IMR-90 (cell line): ENCODE data around the gene INPP4A. TPM values are rescaled to one million over a fixed set of nuclear protein-coding genes. Genes with fewer than 3 reads are reported as not detected.
A peak's percentile ranks its signal among the peaks of the same experiment; 100 is the strongest.

Experiments used
- ATAC-seq: fragments of 200-7000 bp; cut with Tn5 transposase; 2 replicates; pipeline ENCODE4 v1.9.1; 2020; ENCODE audit warnings: low read depth, mild to moderate bottlenecking, moderate library complexity
- BruUV-seq: library from RNA; stranded (reverse); fragments of 400-500 nt; replicated peaks from 2 replicates; lab custom pipeline; 2021; lab: Mats Ljungman, UMichigan
- CTCF ChIA-PET: fragments of 300-600 bp; formaldehyde crosslinking; extraction: SDS; loops from one replicate; lab custom pipeline; 2021; ENCODE audit warnings: antibody characterized with exemption; lab: Yijun Ruan, JAX
- POLR2A ChIA-PET: fragments of 300-600 bp; sonication (Branson Sonifier 250); formaldehyde crosslinking; loops from one replicate; lab custom pipeline; 2022; ENCODE audit warnings: antibody characterized with exemption; ENCODE audit not compliant: unreplicated experiment; lab: Charles Lee
- DNase-seq: peaks from one replicate; pipeline ENCODE4 v3.0.0; 2013
- H2AFZ ChIP-seq: replicated peaks from 2 replicates; pipeline ENCODE3; 2013; ENCODE audit warnings: low read length, mild to moderate bottlenecking; ENCODE audit not compliant: poor library complexity
- H2AK5ac ChIP-seq: 2 replicates; pipeline ENCODE4 v1.6.1; 2013; ENCODE audit warnings: low read depth, low read length, inconsistent platforms
- H2AK9ac ChIP-seq: replicated peaks from 2 replicates; pipeline ENCODE3; 2013; ENCODE audit warnings: mild to moderate bottlenecking, low read depth, low read length, moderate library complexity; ENCODE audit not compliant: poor library complexity
- H2BK120ac ChIP-seq: 2 replicates; pipeline ENCODE4 v1.6.1; 2013; ENCODE audit warnings: low read depth, low read length, inconsistent platforms
- H2BK15ac ChIP-seq: 3 replicates; pipeline ENCODE4 v1.6.1; 2013; ENCODE audit warnings: low read depth, low read length, inconsistent platforms
- H2BK20ac ChIP-seq: 2 replicates; pipeline ENCODE4 v1.6.1; 2013; ENCODE audit warnings: low read depth, mild to moderate bottlenecking, inconsistent platforms, low read length, moderate library complexity
- H2BK5ac ChIP-seq: 2 replicates; pipeline ENCODE4 v1.6.1; 2013; ENCODE audit warnings: mild to moderate bottlenecking, low read depth, low read length, inconsistent platforms; ENCODE audit not compliant: poor library complexity, severe bottlenecking
- H3K14ac ChIP-seq: replicated peaks from 2 replicates; pipeline ENCODE4 v1.6.1; 2013; ENCODE audit warnings: low read depth, low read length, inconsistent platforms
- H3K18ac ChIP-seq: 2 replicates; pipeline ENCODE4 v1.6.1; 2013; ENCODE audit warnings: low read depth, low read length, control low read depth
- H3K23ac ChIP-seq: 2 replicates; pipeline ENCODE4 v1.6.1; 2013; ENCODE audit warnings: low read depth, low read length, inconsistent platforms
- H3K27ac ChIP-seq: 2 replicates; pipeline ENCODE4 v1.5.1; 2013; ENCODE audit warnings: mild to moderate bottlenecking, control low read depth, low read length; ENCODE audit not compliant: insufficient read depth
- H3K27me3 ChIP-seq: 2 replicates; pipeline ENCODE4 v1.6.1; 2013; ENCODE audit warnings: low read length; ENCODE audit not compliant: control insufficient read depth, insufficient read depth
- H3K36me3 ChIP-seq: 2 replicates; pipeline ENCODE4 v1.6.1; 2013; ENCODE audit warnings: low read length, mixed read lengths; ENCODE audit not compliant: control insufficient read depth, insufficient read depth
- H3K4ac ChIP-seq: 2 replicates; pipeline ENCODE4 v1.6.1; 2013; ENCODE audit warnings: low read depth, low read length, inconsistent platforms
- H3K4me1 ChIP-seq: 2 replicates; pipeline ENCODE4 v1.6.1; 2013; ENCODE audit warnings: low read length, mixed read lengths; ENCODE audit not compliant: control insufficient read depth, insufficient read depth
- H3K4me2 ChIP-seq: 2 replicates; pipeline ENCODE4 v1.6.1; 2013; ENCODE audit warnings: low read depth, mild to moderate bottlenecking, control low read depth, low read length, moderate library complexity
- H3K4me3 ChIP-seq: 2 replicates; pipeline ENCODE4 v1.5.1; 2013; ENCODE audit warnings: low read depth, mild to moderate bottlenecking, control low read depth, low read length, moderate library complexity; ENCODE audit not compliant: insufficient read depth
- H3K56ac ChIP-seq: 2 replicates; pipeline ENCODE4 v1.6.1; 2013; ENCODE audit warnings: low read length, inconsistent platforms; ENCODE audit not compliant: insufficient read depth; ENCODE audit errors: extremely low read depth
- H3K79me1 ChIP-seq, 2 experiments: 2 replicates each; pipeline ENCODE4 v1.6.1; 2013; ENCODE audit warnings: low read length in 2 of 2, inconsistent platforms in 1 of 2, low read depth in 1 of 2
- H3K9ac ChIP-seq: 2 replicates; pipeline ENCODE4 v1.6.1; 2013; ENCODE audit warnings: low read depth, low read length, control low read depth
- H3K9me1 ChIP-seq: 2 replicates; pipeline ENCODE4 v1.6.1; 2013; ENCODE audit warnings: low read length, inconsistent platforms; ENCODE audit not compliant: insufficient read depth
- H3K9me3 ChIP-seq: 2 replicates; pipeline ENCODE4 v1.6.1; 2013; ENCODE audit warnings: low read length; ENCODE audit not compliant: control insufficient read depth, insufficient read depth
- H4K20me1 ChIP-seq: 2 replicates; pipeline ENCODE4 v1.6.1; 2013; ENCODE audit warnings: low read length, inconsistent platforms; ENCODE audit not compliant: insufficient read depth
- H4K5ac ChIP-seq: 2 replicates; pipeline ENCODE4 v1.6.1; 2013; ENCODE audit warnings: mild to moderate bottlenecking, low read depth, low read length, control low read depth
- H4K8ac ChIP-seq, 2 experiments: 2 replicates each; pipeline ENCODE4 v1.6.1; 2013; ENCODE audit warnings: low read depth in 2 of 2, low read length in 2 of 2, control low read depth in 1 of 2, inconsistent platforms in 1 of 2
- H4K91ac ChIP-seq: 2 replicates; pipeline ENCODE4 v1.6.1; 2013; ENCODE audit warnings: low read depth, low read length, inconsistent platforms; ENCODE audit not compliant: insufficient read depth
- CEBPB ChIP-seq: IDR thresholded peaks from 2 replicates; pipeline ENCODE4 v1.6.1; 2012; ENCODE audit warnings: low read depth, low read length, improper control_type of control experiment
- MAZ ChIP-seq: IDR thresholded peaks from 2 replicates; pipeline ENCODE4 v1.6.1; 2012; ENCODE audit warnings: low read depth, mild to moderate bottlenecking, low read length, improper control_type of control experiment, moderate library complexity, borderline replicate concordance
- MXI1 ChIP-seq: IDR thresholded peaks from 2 replicates; pipeline ENCODE4 v1.6.1; 2012; ENCODE audit warnings: low read depth, mild to moderate bottlenecking, low read length, moderate library complexity, borderline replicate concordance
- SMC3 ChIP-seq: fragments of 150-350 bp; IDR thresholded peaks from 2 replicates; pipeline ENCODE4 v1.6.1; 2016; ENCODE audit warnings: low read depth, mild to moderate bottlenecking, antibody characterized with exemption, low read length, moderate library complexity
- WGBS, 2 experiments: methylation state at CpG; one replicate each; pipeline versions ENCODE4 v1.1.5 to v1.1.7; 2013; ENCODE audit warnings: missing lambda C conversion rate in 2 of 2; ENCODE audit not compliant: insufficient read length in 1 of 2; ENCODE audit errors: extremely low coverage in 2 of 2; 5-methylcytosine and 5-hydroxymethylcytosine counted together
- dilution Hi-C: fragments of 300-500 bp; cut with HindIII; formaldehyde crosslinking; loops from one replicate; pipeline ENCODE4 v1.14.3; 2018; ENCODE audit warnings: low sequenced_read_pairs; ENCODE audit not compliant: unreplicated experiment
- in situ Hi-C: fragments of 300-500 bp; cut with MboI; formaldehyde crosslinking; loops from 3 replicates; pipeline ENCODE4 v1.14.3; 2019; ENCODE audit warnings: low sequenced_read_pairs, inconsistent platforms, mixed read lengths
- intact Hi-C: fragments of 100-400 bp; cut with micrococcal nuclease; formaldehyde crosslinking; loops from 2 replicates; pipeline ENCODE4 v1.10.0; 2022
- polyA plus RNA-seq, 3 experiments: library from polyadenylated mRNA; depleted of rRNA; stranded (reverse); fragments of >200 nt; gene quantifications; 2 replicates each; pipeline ENCODE4 v1.2.3, GENCODE V29; 2012; ENCODE audit warnings: low replicate concordance in 1 of 3
- total RNA-seq: library from RNA; depleted of rRNA; stranded (reverse); fragments of >200 nt; gene quantifications from 2 replicates; pipeline ENCODE4 v1.2.3, GENCODE V29; 2012

The INPP4A gene
- total and polyA plus RNA-seq, 2 of the 4 experiments (the other 2 are of a cell fraction): 14.5 to 27.1 TPM

DNA sequence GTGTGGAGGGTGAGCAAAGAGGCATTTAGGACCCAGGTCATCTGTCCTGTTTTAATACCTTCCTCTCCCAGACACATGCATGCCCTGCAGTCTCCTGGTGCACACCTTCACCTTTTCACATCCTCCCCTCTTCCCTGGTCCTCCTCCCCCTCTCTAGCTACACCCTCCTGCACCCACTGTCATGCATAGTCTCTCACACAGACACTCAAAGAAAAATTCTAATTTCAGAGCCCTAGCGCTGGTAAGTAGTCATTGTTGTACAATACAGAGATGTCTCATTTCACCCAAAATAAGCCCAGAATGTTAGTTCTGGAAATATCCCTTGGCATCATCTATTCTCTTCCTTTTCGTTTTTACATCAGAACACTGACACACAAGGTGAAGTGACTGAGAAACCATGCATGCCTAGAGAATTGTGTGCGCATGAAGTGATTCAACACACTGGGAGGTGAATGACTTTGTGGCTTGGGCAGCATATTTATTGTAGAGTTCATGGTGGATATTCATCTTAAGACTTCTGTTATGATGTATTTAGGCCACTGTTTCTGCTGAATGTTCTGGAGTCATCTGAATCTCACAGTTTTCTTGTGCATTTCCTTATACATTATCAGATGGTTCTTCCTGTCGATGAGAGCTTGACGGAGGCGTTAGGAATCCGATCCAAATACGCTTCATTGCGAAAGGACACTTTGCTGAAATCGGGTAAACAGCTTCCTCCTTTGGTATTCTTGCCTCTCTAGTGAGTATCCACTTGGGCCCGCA lies 93.8 kb downstream of the INPP4A start:
- POLR2A ChIA-PET: no interaction called here
- DNase-seq: peak; percentile 80
- 95% methylated on average over 7 of the region's 11 CpGs; no CpG with 5 or more reads in 1 of the 2 experiments for WGBS, 2 experiments

More for the DNA sequence above, 93.8 kb downstream of the INPP4A start:
- Histone ChIP-seq H3K14ac (no peak overlapping the region), H3K4ac (no peak overlapping the region), H3K23ac (no peak overlapping the region), H3K9me1 (peaks cover 9% of the 10 kb centered on the region; the same call in 1 of the 2 replicates), H2BK120ac (no peak overlapping the region), H3K18ac (no peak overlapping the region), H2AFZ (no peak overlapping the region), H4K8ac (no peak overlapping the region), H2BK20ac (no peak overlapping the region), H3K4me1 (no peaks in the 10 kb centered on the region), H2BK5ac (no peak overlapping the region), H2BK15ac (no peak overlapping the region), H4K20me1 (no peaks in the 10 kb centered on the region), H4K5ac (no peak overlapping the region), H3K4me3 (no peak overlapping the region), H3K9me3 (no peaks in the 10 kb centered on the region), H3K9ac (no peak overlapping the region), H3K79me1 (no peaks in the 10 kb centered on the region; a peak in 1 of 4 replicates), H3K27ac (no peak overlapping the region), H3K4me2 (no peak overlapping the region), H3K36me3 (peaks cover 23% of the 10 kb centered on the region), H3K56ac (no peak overlapping the region), H3K27me3 (no peaks in the 10 kb centered on the region), H2AK9ac (no peak overlapping the region), H4K91ac (no peak overlapping the region), H2AK5ac (no peak overlapping the region)
- CTCF ChIA-PET: no interaction called here
- no TSS peak for BruUV-seq
- dilution Hi-C loops (no loop called here), intact Hi-C loops (no loop called here), in situ Hi-C loops (no loop called here)
- TF ChIP-seq MXI1: no peak
- 0 out of 2 replicates have a peak, but pooled peaks have one; percentile 8 for TF ChIP-seq CEBPB
- no peak for TF ChIP-seq SMC3
- no peak for TF ChIP-seq MAZ
- ATAC-seq: peak; percentile 21; the same call in 1 of the 2 replicates
